Large intestine (tissue), 3 donors: ENCODE results near the gene GPR61. TPM values are rescaled to one million over a fixed set of nuclear protein-coding genes. Genes with fewer than 3 reads are reported as not detected.

Experiments
- DNase-seq, 2 donors: peaks; one replicate each; pipeline versions ENCODE4 v3.0.0 to v3.0.0-alpha.2; 2013
- H3K27ac ChIP-seq: one replicate; pipeline ENCODE4 v1.5.1; 2013; ENCODE audit warnings: low read length
- H3K27me3 ChIP-seq: 2 replicates; pipeline ENCODE4 v1.6.1; 2013; ENCODE audit warnings: low read length; ENCODE audit not compliant: control insufficient read depth, insufficient read depth
- H3K36me3 ChIP-seq: 2 replicates; pipeline ENCODE4 v1.6.1; 2013; ENCODE audit warnings: low read length; ENCODE audit not compliant: control insufficient read depth, insufficient read depth
- H3K4me1 ChIP-seq: one replicate; pipeline ENCODE4 v1.6.1; 2013; ENCODE audit warnings: low read length; ENCODE audit not compliant: control insufficient read depth, insufficient read depth
- H3K4me3 ChIP-seq: one replicate; pipeline ENCODE4 v1.5.1; 2013; ENCODE audit warnings: low read length
- H3K9me3 ChIP-seq: one replicate; pipeline ENCODE4 v1.6.1; 2013; ENCODE audit warnings: mild to moderate bottlenecking, low read depth, low read length, moderate library complexity; ENCODE audit not compliant: control insufficient read depth
- whole genome bisulfite sequencing: methylation state at CpG from one replicate; pipeline ENCODE4 v1.1.5; 2013; ENCODE audit warnings: low lambda C conversion rate; ENCODE audit not compliant: insufficient coverage; 5-methylcytosine and 5-hydroxymethylcytosine counted together
- polyA plus RNA-seq: library from polyadenylated mRNA; unstranded; fragments of 120-200 nt; gene quantifications from one replicate; pipeline ENCODE4 v1.2.1, GENCODE V29; 2013

Gene GPR61
- polyA plus RNA-seq, 1 donor, result 0.93 TPM

- peaks cover 37% of the 10 kb centered on the region for H3K36me3 ChIP-seq
- no peak overlapping the region for H3K4me3 ChIP-seq
- H3K27me3 ChIP-seq, result no peaks in the 10 kb centered on the region
- no peaks in the 10 kb centered on the region for H3K9me3 ChIP-seq
- no peaks in the 10 kb centered on the region for H3K4me1 ChIP-seq
- DNase-seq, result no peak
- no peak overlapping the region for H3K27ac ChIP-seq
- WGBS, result 92% methylated on average over 2 of the region's 2 CpGs
Observed at GRCh38 chr1:109595531-109595930, 55.9 kb downstream of the GPR61 start.

Other genes with a start within 250 kb of the GPR61 start
- gene MYBPHL, start 232.9 kb upstream of the GPR61 start, polyA plus RNA-seq, result 13.8 TPM
- gene SORT1, start 142.0 kb upstream of the GPR61 start, polyA plus RNA-seq, result 41.7 TPM
- gene PSMA5, start 113.4 kb upstream of the GPR61 start, polyA plus RNA-seq, result 94.1 TPM
- 0.60 TPM for gene SYPL2, start 73.3 kb upstream of the GPR61 start, polyA plus RNA-seq
- gene ATXN7L2, start 56.0 kb upstream of the GPR61 start, polyA plus RNA-seq, result 6.1 TPM
- 7.2 TPM for gene CYB561D1, start 45.8 kb upstream of the GPR61 start, polyA plus RNA-seq
- 2.0 TPM for gene AMIGO1, start 30.1 kb upstream of the GPR61 start, polyA plus RNA-seq
- 7.5 TPM for gene GNAI3, start 8.7 kb downstream of the GPR61 start, polyA plus RNA-seq
- gene GNAT2, start 79.7 kb downstream of the GPR61 start, polyA plus RNA-seq, result not detected
- 61.2 TPM for gene AMPD2, start 80.0 kb downstream of the GPR61 start, polyA plus RNA-seq
- gene GSTM4, start 116.2 kb downstream of the GPR61 start, polyA plus RNA-seq, result 68.4 TPM
- gene GSTM2, start 128.2 kb downstream of the GPR61 start, polyA plus RNA-seq, result 197 TPM
- gene GSTM1, start 147.9 kb downstream of the GPR61 start, polyA plus RNA-seq, result 1.1 TPM
- 7.2 TPM for gene GSTM5, start 172.4 kb downstream of the GPR61 start, polyA plus RNA-seq
- gene GSTM3, start 201.2 kb downstream of the GPR61 start, polyA plus RNA-seq, result 132 TPM
- gene EPS8L3, start 224.1 kb downstream of the GPR61 start, polyA plus RNA-seq, result 343 TPM